Lung (tissue), 12 donors: ENCODE measurements around the gene CHRDL2. TPM values are rescaled to one million over a fixed set of nuclear protein-coding genes. Genes with fewer than 3 reads are reported as not detected.

Experiments used
- ATAC-seq: fragments of 200-7000 bp; cut with Tn5 transposase; one replicate; pipeline ENCODE4 v1.9.1; 2020; ENCODE audit warnings: moderate number of reproducible peaks; ENCODE audit not compliant: insufficient read depth, low FRiP score
- DNase-seq, 3 donors: peaks; one replicate each; pipeline ENCODE4 v3.0.0-alpha.2; 2013 to 2017
- H3K27ac ChIP-seq, 2 donors: one replicate each; pipeline ENCODE4 v1.5.1; 2013; ENCODE audit warnings: mild to moderate bottlenecking in 2 of 2, moderate library complexity in 2 of 2, control low read depth in 1 of 2, inconsistent platforms in 1 of 2, low read depth in 1 of 2, low read length in 1 of 2
- H3K27me3 ChIP-seq, 3 donors: one replicate each; pipeline ENCODE4 v1.5.1; 2013; ENCODE audit warnings: low read length in 2 of 3; ENCODE audit not compliant: control insufficient read depth in 3 of 3, insufficient read depth in 3 of 3
- H3K36me3 ChIP-seq, 4 donors: one replicate each; pipeline ENCODE4 v1.5.1; 2013; ENCODE audit warnings: low read length in 4 of 4, mild to moderate bottlenecking in 1 of 4, moderate library complexity in 1 of 4; ENCODE audit not compliant: control insufficient read depth in 4 of 4, insufficient read depth in 4 of 4
- H3K4me1 ChIP-seq, 5 donors: one replicate each; pipeline ENCODE4 v1.5.1; 2013; ENCODE audit warnings: low read length in 5 of 5, mild to moderate bottlenecking in 2 of 5, moderate library complexity in 1 of 5; ENCODE audit not compliant: control insufficient read depth in 5 of 5, insufficient read depth in 5 of 5
- H3K4me3 ChIP-seq: one replicate; pipeline ENCODE4 v1.5.1; 2013; ENCODE audit warnings: mild to moderate bottlenecking, control low read depth, moderate library complexity
- H3K9ac ChIP-seq, 2 donors: one replicate each; pipeline ENCODE4 v1.5.1; 2013; ENCODE audit warnings: low read length in 2 of 2, control low read depth in 1 of 2; ENCODE audit not compliant: insufficient read depth in 1 of 2
- H3K9me3 ChIP-seq, 4 donors: one replicate each; pipeline ENCODE4 v1.5.1; 2013; ENCODE audit warnings: low read length in 3 of 4, mild to moderate bottlenecking in 1 of 4, moderate library complexity in 1 of 4; ENCODE audit not compliant: control insufficient read depth in 4 of 4, insufficient read depth in 3 of 4
- WGBS, 2 donors: extraction: QIAGEN DNeasy Blood & Tissue Kit; methylation state at CpG; one replicate each; pipeline ENCODE4 v1.1.7; 2013; 5-methylcytosine and 5-hydroxymethylcytosine counted together
- polyA plus RNA-seq, 2 donors: library from polyadenylated mRNA; stranded (reverse); fragments of 200-250 nt; gene quantifications; one replicate each; pipeline ENCODE4 v1.2.1, GENCODE V29; 2013
- total RNA-seq, 2 donors: library from RNA; depleted of rRNA in 1 of 2; stranded (reverse); fragments of >200 nt in 1 of 2; gene quantifications; one replicate each; pipeline ENCODE4 v1.2.1, GENCODE V29; 2014 to 2021
- TF ChIP-seq, protein P1 (sequence below): IDR thresholded peaks from 2 replicates; pipeline ENCODE4 v1.5.1; 2012; ENCODE audit warnings: mild to moderate bottlenecking; ENCODE audit errors: control extremely low read depth, extremely low read depth
- donor health status: control.
- donor health status: control.
- donor health status: Bipolar disorder and iron deficiency.
- donor health status: healthy.
- donor health status: DM: yes; HTN: yes; CAD: no.

The CHRDL2 gene
- total and polyA plus RNA-seq, 4 donors: 1.7 to 5.9 (median 4.8) TPM

DNA sequence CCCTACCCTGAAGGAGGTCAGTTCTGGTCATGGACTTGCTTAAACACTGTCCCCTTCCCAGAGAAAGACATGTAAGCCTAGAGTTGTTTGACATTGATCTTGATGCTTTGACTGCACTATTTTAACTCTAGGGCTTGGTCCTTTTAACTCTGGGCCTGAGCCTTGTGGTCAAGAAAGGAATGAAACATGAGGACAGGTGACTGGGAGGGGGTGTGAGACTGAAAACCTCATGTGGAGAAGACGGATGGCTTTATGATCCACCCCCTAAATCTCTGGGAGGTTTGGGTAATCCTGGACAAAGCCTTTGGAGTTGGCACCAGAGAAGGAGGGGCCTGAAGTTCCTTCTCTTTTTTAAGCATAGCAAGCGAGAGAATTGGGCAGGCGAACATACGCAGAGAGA lies 17.5 kb downstream of the CHRDL2 start:
- TF ChIP-seq, protein P1, sequence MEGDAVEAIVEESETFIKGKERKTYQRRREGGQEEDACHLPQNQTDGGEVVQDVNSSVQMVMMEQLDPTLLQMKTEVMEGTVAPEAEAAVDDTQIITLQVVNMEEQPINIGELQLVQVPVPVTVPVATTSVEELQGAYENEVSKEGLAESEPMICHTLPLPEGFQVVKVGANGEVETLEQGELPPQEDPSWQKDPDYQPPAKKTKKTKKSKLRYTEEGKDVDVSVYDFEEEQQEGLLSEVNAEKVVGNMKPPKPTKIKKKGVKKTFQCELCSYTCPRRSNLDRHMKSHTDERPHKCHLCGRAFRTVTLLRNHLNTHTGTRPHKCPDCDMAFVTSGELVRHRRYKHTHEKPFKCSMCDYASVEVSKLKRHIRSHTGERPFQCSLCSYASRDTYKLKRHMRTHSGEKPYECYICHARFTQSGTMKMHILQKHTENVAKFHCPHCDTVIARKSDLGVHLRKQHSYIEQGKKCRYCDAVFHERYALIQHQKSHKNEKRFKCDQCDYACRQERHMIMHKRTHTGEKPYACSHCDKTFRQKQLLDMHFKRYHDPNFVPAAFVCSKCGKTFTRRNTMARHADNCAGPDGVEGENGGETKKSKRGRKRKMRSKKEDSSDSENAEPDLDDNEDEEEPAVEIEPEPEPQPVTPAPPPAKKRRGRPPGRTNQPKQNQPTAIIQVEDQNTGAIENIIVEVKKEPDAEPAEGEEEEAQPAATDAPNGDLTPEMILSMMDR: no peak
- 66 to 71% methylated on average over 4 of the region's 4 CpGs for WGBS, 2 donors

DNA sequence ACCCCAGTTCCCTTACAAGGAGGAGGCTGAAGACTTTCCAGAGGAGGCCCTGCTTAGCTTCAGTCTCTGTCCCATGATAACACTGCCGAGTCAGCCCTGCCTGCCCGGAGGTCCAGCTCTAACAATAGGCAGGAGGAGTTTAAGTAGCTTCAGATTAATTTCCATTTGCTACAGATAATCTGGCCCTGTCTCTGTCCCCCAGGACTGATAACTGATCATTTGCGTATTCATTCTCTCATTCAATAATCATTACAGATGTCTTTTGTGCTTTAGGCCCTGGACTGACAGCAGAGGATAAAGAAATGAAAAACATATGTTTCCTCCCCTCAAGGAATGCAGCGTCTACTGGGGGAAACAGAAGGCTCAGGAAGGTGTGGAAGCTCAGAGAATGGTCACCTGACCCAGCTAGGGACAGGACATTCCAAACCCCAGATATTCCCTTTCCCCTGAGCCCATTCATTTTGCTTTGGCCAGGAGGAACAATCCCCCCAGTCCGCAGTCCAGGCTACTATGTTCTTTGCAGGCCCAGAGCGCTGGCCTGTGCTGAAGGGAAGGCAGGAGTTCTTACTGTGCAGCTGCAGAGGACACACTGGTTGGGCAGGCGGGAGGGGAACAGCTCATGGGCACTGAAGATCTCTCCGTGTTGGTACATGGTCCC lies 20.8 kb downstream of the CHRDL2 start:
- ATAC-seq (no peak), DNase-seq (peak in 2 of 3 donors; percentile 33 to 54)
- TF ChIP-seq, protein P1: no peak
- peaks cover 0 to 12% (median 6%) of the 10 kb centered on the region in 5 donors for H3K4me1 ChIP-seq
- no peaks in the 10 kb centered on the region for H3K36me3 ChIP-seq
- no peaks in the 10 kb centered on the region for H3K27me3 ChIP-seq
- no peak overlapping the region for H3K27ac ChIP-seq
- H3K9me3 ChIP-seq: no peaks in the 10 kb centered on the region
- WGBS, 2 donors: 67 to 68% methylated on average over 8 of the region's 8 CpGs
- H3K9ac ChIP-seq: no peak overlapping the region
- no peak overlapping the region for H3K4me3 ChIP-seq

More for the DNA sequence above, 17.5 kb downstream of the CHRDL2 start:
- Histone ChIP-seq H3K27ac (no peak overlapping the region), H3K9ac (no peak overlapping the region), H3K4me3 (no peak overlapping the region), H3K4me1 (peaks cover 0 to 25% (median 9%) of the 10 kb centered on the region in 5 donors), H3K9me3 (no peaks in the 10 kb centered on the region), H3K27me3 (no peaks in the 10 kb centered on the region), H3K36me3 (no peaks in the 10 kb centered on the region)
- no peak for ATAC-seq
- DNase-seq: no peak

DNA sequence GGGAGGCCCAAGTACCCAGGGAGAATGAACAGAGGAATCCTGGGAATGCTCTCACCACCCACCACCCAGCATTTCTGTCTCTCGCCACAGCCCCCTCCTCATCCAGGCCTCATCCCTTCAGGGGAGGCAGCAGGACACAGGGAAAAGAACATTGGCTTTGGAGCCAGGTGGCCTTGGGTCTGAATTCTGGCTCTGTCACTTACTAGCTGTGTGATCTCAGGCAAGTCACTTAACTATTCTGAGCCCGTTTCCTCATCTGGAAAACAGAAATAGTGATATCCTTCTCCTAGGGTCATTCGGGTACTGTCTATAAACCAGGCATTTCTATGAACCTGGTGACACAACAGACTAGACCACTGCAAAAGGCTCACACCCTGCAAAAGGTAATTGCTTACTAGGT lies 22.1 kb downstream of the CHRDL2 start:
- Histone ChIP-seq H3K27me3 (no peaks in the 10 kb centered on the region), H3K4me3 (no peak overlapping the region), H3K9ac (no peak overlapping the region), H3K36me3 (no peaks in the 10 kb centered on the region), H3K9me3 (no peaks in the 10 kb centered on the region), H3K27ac (no peak overlapping the region), H3K4me1 (peaks cover 0 to 12% (median 6%) of the 10 kb centered on the region in 5 donors)
- TF ChIP-seq, protein P1: no peak
- ATAC-seq (no peak), DNase-seq (no peak)
- 64 to 74% methylated on average over 3 of the region's 3 CpGs for WGBS, 2 donors
